GM19372 (cell line): ENCODE measurements around the gene PTPRM.

ENCODE experiments used
- ATAC-seq: cut with Tn5 transposase; IDR thresholded peaks from one replicate; pipeline ENCODE4 v1.9.1; 2021; ENCODE audit warnings: mild to moderate bottlenecking, low read depth, moderate library complexity; ENCODE audit not compliant: unreplicated experiment

The PTPRM gene

GRCh38 chr18:8361941-8362471, 794.9 kb downstream of the PTPRM start:
- ATAC-seq: no peak

- ATAC-seq: no peak
These were observed 795.7 kb downstream of the PTPRM start for GRCh38 chr18:8362863-8363262.

GRCh38 chr18:8364385-8364784, 797.3 kb downstream of the PTPRM start:
- no peak for ATAC-seq

- no peak for ATAC-seq
These were observed 797.9 kb downstream of the PTPRM start for GRCh38 chr18:8365006-8365405.

- no peak for ATAC-seq
These were observed 798.4 kb downstream of the PTPRM start for GRCh38 chr18:8365528-8365927.

- ATAC-seq: no peak
These were observed 799.0 kb downstream of the PTPRM start for GRCh38 chr18:8366070-8366469.

DNA sequence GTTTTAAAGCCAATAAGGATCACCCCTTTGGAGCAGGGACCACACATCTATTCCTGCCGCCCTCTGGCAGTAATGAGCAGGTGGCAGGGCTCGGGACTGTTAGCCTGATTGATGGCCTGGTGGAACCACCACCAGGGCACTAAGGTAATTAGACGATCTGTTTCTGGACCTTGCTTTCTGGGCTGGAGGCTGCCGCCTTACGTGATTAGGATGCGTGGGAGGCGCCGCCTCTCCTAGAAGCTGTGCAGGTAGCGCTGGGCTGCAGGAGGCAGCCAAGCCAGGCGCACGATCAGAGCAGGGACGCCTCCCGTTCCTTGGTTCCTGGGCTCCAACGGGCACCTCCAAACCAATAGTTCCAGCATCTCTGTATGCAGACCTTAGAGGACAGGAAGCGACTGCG, 799.5 kb downstream of the PTPRM start:
- no peak for ATAC-seq

DNA sequence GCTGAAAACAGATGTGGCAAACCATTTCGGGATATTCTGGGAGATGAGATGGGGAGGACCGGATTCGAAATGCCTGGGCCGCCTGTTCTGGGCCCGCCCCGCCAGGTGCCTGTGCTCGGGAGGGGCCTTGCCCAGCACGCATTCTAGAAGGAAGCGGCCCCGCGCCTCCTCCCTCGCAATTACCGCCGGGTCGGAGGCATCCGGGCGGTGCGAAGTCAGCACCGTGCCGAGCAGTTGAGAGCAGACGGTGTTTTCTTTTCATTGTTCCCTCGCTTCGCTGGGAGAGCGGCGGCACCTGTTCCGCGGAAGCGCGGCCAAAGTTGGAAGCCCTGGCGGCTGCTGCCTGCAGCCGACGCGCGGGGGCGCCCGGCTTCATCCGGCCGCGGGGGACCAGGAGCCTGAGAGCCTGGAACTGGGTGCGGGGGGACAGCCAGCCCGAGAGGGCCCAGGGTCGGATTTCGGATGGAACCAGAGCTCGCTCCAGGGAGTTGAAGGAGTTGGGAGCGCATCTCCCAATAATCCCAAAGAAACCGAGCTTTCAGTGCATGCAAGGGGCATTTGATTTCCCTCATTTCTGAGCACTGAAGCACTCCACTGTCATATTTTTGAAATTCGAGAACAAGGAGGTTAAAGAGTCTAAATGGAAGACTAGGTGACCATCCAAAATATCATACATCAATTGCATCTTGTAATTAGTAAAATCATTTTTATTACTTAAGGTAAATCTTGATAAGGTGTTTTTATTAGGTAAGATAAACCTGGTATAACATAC, 800.3 kb downstream of the PTPRM start:
- peak; percentile 74 for ATAC-seq

DNA sequence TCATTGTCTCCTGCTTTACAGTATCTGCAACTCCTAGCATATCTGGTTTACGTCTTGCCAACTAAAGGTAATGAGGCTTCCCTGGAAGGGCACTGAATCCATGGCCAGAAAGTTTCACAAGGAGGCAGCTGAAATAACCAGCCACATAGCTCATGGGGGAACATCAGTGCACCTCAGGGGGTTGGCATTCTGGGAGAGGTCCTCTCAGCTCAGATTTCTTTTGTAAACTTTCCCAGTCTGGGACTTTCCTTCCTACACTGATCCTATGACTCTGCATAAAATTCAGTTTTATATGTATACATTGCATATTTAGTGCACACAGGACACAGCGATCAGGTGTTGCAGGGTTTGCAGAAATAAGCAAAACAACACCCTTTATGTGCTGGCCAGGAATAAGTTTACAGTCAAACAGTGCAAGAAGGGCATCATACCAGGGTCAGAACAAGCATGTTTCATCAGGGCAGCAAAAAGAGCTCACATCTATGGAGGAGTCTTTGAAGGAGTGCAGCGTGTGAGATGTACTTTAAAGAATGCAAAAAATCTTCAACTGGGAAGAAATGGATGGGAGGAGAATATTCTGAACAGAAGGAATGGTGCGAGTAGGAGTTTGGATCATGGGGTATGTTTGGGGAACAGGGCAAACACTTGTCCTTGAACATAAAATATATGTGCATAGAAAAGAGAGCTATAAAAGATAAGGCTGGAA, 801.5 kb downstream of the PTPRM start:
- ATAC-seq: no peak

DNA sequence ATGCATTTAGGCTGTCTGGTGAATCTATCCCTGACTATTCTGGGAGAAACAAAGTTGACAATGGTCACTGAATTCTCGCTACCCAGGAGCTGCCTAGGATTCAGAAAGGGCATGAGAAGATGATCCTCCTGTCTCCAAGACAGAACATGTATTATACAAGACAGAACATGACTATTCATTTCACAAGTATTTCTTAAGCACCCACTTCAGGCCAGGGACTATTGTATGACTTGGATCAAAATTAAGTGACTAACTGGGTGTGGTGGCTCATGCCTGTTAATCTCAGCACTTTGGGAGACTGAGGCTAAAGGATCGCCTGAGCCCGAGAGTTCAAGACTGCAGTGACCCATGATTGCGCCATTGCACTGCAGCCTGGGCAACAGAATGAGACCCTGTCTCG, 806.4 kb downstream of the PTPRM start:
- no peak for ATAC-seq

- ATAC-seq: no peak
These were observed 807.6 kb downstream of the PTPRM start for GRCh38 chr18:8374676-8375075.

DNA sequence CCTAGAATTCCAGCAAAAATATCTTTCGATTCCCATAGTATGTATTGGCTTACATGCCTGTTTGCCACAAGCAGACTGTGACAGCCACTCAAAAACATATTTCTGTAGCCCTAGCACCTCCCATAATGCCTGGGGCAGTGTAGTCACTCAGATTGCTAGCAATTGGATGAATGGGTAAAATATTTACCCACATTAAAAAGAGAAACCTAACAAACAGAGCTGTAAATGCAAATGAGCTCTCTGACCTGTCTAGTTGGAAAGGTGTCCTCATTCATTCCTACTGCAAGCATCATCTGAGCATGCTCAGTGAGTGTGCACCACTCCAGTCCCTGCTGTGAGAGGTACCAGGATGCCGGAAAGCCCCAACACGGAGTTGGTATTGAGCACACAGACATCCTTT, 808.1 kb downstream of the PTPRM start:
- no peak for ATAC-seq

- no peak for ATAC-seq
These were observed 809.0 kb downstream of the PTPRM start for GRCh38 chr18:8376113-8376512.

GRCh38 chr18:8379187-8379941, 812.2 kb downstream of the PTPRM start:
- ATAC-seq: no peak

GRCh38 chr18:8380006-8380405, 812.9 kb downstream of the PTPRM start:
- no peak for ATAC-seq

GRCh38 chr18:8380926-8381325, 813.8 kb downstream of the PTPRM start:
- no peak for ATAC-seq

DNA sequence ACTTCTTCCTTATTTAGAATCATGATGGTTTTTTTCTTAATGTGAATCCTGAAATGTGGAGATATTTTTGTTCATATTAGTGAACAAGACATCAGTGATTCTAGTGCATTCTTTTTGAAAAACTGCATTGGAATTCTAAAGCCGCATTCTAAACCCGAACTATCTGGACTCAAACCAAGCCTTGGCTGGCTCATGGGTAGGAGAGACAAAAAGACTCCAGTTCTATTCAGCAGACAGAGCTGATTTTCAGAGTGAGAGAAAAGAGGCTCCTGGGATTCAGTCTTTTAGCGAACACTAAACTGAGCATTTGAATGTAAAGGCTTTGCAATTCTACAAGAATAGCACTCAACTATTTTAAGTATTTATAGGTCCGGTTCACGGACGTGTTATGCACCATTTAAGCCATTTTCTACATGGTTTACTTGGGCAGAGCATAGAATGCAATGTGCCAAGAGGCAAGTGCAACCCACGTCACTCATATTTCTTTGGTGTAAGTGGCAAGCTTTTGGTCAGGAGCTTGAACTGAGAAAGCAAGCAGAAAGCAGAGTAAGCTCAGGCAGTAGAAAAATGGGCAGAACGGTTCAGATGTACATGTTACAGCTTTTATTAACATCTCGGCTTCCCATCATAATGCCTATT, 814.8 kb downstream of the PTPRM start:
- no peak for ATAC-seq

GRCh38 chr18:8385400-8385799, 818.3 kb downstream of the PTPRM start:
- no peak for ATAC-seq

GRCh38 chr18:8386669-8387380, 819.7 kb downstream of the PTPRM start:
- no peak for ATAC-seq
